Testis (tissue), 2 donors: ENCODE data around the gene CC2D1A.

Experiments
- CTCF ChIP-seq, 3 experiments: fragments of 450-650 bp in 2 of 3; fragments of 200-600 bp in 1 of 3; sonication (generic) in 1 of 3; IDR thresholded peaks; one replicate each; pipeline ENCODE4 v1.5.1; 2016 to 2019; ENCODE audit warnings: antibody characterized with exemption in 3 of 3, mild to moderate bottlenecking in 2 of 3, moderate library complexity in 1 of 3
- POLR2A ChIP-seq: fragments of 450-650 bp; IDR thresholded peaks from one replicate; pipeline ENCODE4 v1.6.1; 2017; ENCODE audit warnings: antibody characterized with exemption, mild to moderate bottlenecking, moderate library complexity

- TF ChIP-seq CTCF (IDR thresholded peaks at IDR 0.05) (peak in 1 of 3 experiments; percentile 8), POLR2A (no peak)
Measured at GRCh38 chr19:13883516-13884064, 22.4 kb upstream of the CC2D1A start.
